Naive B cell (primary cell): ENCODE data around the gene PFAS. TPM values are rescaled to one million over a fixed set of nuclear protein-coding genes. Genes with fewer than 3 reads are reported as not detected.

Experiments used
- ATAC-seq, 2 donors: fragments of 150-1000 bp; cut with Tn5 transposase; 2 replicates each; pipeline ENCODE4 v1.10.0; 2021; ENCODE audit warnings: low read depth in 2 of 2, mild to moderate bottlenecking in 2 of 2, moderate library complexity in 2 of 2
- DNase-seq: peaks from one replicate; pipeline ENCODE4 v3.0.0; 2022
- H3K27ac Mint-ChIP-seq, 6 donors: one replicate each; pipeline ENCODE4 v1.8.0; 2020 to 2022; ENCODE audit warnings: mild to moderate bottlenecking in 6 of 6, mixed read lengths in 6 of 6, moderate library complexity in 5 of 6, inconsistent platforms in 2 of 6
- H3K27me3 Mint-ChIP-seq, 3 donors: one replicate each; pipeline ENCODE4 v1.8.0; 2021 to 2022; ENCODE audit warnings: mixed read lengths in 3 of 3, mild to moderate bottlenecking in 1 of 3
- H3K36me3 Mint-ChIP-seq, 2 donors: one replicate each; pipeline ENCODE4 v1.8.0; 2020 to 2022; ENCODE audit warnings: mixed read lengths in 2 of 2, inconsistent platforms in 1 of 2, mild to moderate bottlenecking in 1 of 2
- H3K4me1 Mint-ChIP-seq, 3 donors: one replicate each; pipeline ENCODE4 v1.8.0; 2020 to 2022; ENCODE audit warnings: mixed read lengths in 3 of 3, inconsistent platforms in 1 of 3, mild to moderate bottlenecking in 1 of 3, moderate library complexity in 1 of 3
- H3K4me3 Mint-ChIP-seq, 8 donors: one replicate each; pipeline ENCODE4 v1.8.0; 2020 to 2022; ENCODE audit warnings: mild to moderate bottlenecking in 8 of 8, mixed read lengths in 8 of 8, moderate library complexity in 8 of 8, inconsistent platforms in 2 of 8
- H3K9me3 Mint-ChIP-seq, 7 donors: one replicate each; pipeline ENCODE4 v1.8.0; 2020 to 2022; ENCODE audit warnings: mixed read lengths in 7 of 7, mild to moderate bottlenecking in 5 of 7, inconsistent platforms in 2 of 7, moderate library complexity in 1 of 7
- polyA plus RNA-seq, 6 donors: library from polyadenylated mRNA; unstranded; fragments of 300-500 nt; fragmentation: Illumina TruSeq; gene quantifications; one replicate each; pipeline ENCODE4 v1.2.3, GENCODE V29; 2021; ENCODE audit warnings: low read depth in 6 of 6

The PFAS gene
- polyA plus RNA-seq, 6 donors from 2014 or later = 11.6 to 29.8 (median 17.9) TPM

DNA sequence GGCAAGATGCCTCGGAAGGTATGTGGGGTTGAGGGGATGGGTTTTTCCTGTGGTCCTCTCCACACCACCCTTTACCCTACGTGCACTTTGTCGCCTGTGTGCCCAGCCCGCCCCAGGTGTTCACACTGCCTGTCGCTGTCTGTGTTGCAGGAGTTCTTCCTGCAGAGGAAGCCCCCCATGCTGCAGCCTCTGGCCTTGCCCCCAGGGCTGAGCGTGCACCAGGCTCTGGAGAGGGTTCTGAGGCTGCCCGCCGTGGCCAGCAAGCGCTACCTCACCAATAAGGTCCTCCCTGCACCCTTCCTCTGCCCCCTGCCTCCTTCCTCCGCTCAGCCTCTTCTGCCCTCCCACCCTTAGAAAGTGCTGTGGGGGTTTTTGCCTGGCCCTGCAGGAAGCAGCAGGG lies 15.2 kb downstream of the PFAS start:
- no peaks in the 10 kb centered on the region for H3K4me1 Mint-ChIP-seq
- no peaks in the 10 kb centered on the region for H3K27me3 Mint-ChIP-seq
- ATAC-seq (no peak), DNase-seq (no peak)
- H3K4me3 Mint-ChIP-seq = no peak overlapping the region
- no peak overlapping the region for H3K27ac Mint-ChIP-seq
- H3K9me3 Mint-ChIP-seq = no peaks in the 10 kb centered on the region
- H3K36me3 Mint-ChIP-seq = peaks cover 13 to 23% of the 10 kb centered on the region in 2 donors

DNA sequence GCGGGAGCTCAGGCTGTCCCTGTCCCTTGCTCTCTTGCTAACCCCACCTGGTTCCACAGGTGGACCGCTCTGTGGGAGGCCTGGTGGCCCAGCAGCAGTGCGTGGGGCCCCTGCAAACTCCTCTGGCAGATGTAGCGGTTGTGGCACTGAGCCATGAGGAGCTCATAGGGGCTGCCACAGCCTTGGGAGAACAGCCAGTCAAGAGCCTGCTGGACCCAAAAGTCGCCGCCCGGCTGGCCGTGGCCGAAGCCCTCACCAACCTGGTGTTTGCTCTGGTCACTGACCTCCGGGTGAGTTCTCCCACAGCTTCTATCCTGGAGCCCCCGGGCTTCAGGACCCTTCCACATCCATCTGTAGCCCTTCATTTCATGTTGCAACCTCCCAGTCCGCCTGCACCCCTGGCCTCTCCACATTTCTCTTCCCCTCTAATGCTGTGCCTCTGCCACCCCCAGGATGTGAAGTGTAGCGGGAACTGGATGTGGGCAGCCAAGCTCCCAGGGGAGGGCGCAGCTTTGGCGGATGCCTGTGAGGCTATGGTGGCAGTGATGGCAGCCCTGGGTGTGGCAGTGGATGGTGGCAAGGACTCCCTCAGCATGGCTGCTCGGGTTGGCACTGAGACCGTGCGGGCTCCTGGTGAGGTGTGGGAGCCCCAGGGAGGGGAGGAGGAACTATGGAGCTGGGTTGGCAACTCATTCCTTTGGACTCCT lies 15.9 kb downstream of the PFAS start:
- no peak for ATAC-seq
- Mint-ChIP-seq H3K27me3 (no peaks in the 10 kb centered on the region), H3K27ac (peak overlapping the region in 1 of 6 donors; percentile 60), H3K9me3 (no peaks in the 10 kb centered on the region), H3K36me3 (peaks cover 13 to 23% of the 10 kb centered on the region in 2 donors), H3K4me3 (no peak overlapping the region), H3K4me1 (no peaks in the 10 kb centered on the region)
- DNase-seq = no peak

DNA sequence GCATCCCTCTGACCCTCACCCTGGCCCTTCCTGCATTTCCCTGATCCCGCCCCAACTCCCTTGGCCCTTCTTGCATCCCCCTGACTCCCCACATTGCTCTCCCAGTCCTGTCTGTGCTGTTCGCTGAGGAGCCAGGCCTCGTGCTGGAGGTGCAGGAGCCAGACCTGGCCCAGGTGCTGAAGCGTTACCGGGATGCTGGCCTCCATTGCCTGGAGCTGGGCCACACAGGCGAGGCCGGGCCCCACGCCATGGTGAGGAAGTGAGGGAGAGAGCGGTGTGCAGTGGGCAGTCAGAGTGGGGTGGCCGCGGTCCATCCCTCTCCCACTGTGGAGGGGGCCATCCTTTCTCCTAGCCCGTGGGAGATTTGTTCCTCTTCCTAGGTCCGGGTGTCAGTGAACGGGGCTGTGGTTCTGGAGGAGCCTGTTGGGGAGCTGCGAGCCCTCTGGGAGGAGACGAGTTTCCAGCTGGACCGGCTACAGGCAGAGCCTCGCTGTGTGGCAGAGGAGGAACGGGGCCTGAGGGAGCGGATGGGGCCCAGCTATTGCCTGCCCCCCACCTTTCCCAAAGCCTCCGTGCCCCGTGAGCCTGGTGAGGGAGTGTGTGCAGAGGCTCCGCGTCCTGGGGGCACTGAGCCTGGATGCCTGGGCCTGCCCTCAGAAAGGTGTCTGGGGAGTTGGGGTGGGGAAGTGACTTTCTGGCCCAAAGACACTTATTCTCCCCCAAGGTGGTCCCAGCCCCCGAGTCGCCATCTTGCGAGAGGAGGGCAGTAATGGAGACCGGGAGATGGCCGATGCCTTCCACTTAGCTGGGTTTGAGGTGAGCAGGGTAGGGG lies 17.8 kb downstream of the PFAS start:
- no peaks in the 10 kb centered on the region for H3K27me3 Mint-ChIP-seq
- peaks cover 0 to 3% (median 0%) of the 10 kb centered on the region in 3 donors for H3K4me1 Mint-ChIP-seq
- ATAC-seq (no peak), DNase-seq (no peak)
- peak overlapping the region in 1 of 6 donors; percentile 69 for H3K27ac Mint-ChIP-seq
- peak overlapping the region in 1 of 8 donors; percentile 63 for H3K4me3 Mint-ChIP-seq
- H3K36me3 Mint-ChIP-seq = peaks cover 8 to 17% of the 10 kb centered on the region in 2 donors
- H3K9me3 Mint-ChIP-seq = no peaks in the 10 kb centered on the region

- Mint-ChIP-seq H3K4me1 (peaks cover 0 to 3% (median 0%) of the 10 kb centered on the region in 3 donors), H3K27ac (no peak overlapping the region), H3K9me3 (no peaks in the 10 kb centered on the region), H3K4me3 (no peak overlapping the region), H3K27me3 (no peaks in the 10 kb centered on the region), H3K36me3 (peaks cover 4 to 17% of the 10 kb centered on the region in 2 donors)
- DNase-seq = no peak
- ATAC-seq = no peak
These were observed 18.5 kb downstream of the PFAS start for GRCh38 chr17:8267480-8268147.

DNA sequence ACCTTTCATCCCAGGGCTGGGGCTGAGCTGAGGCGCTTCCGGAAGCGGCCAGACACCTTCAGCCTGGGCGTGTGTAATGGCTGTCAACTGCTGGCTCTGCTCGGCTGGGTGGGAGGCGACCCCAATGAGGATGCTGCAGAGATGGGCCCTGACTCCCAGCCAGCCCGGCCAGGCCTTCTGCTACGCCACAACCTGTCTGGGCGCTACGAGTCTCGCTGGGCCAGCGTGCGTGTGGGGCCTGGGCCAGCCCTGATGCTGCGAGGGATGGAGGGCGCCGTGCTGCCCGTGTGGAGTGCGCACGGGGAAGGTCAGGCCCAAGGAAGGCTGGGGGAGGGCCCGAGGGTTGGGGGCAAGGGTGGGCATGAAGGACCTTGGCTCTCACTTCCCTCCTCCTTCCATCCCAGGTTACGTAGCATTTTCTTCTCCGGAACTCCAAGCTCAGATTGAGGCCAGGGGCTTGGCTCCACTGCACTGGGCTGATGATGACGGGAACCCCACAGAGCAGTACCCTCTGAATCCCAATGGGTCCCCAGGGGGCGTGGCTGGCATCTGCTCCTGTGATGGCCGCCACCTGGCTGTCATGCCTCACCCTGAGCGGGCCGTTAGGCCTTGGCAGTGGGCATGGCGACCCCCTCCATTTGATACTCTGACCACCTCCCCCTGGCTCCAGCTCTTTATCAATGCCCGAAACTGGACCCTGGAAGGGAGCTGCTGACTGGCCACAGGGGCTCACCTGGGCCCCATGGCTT lies 19.6 kb downstream of the PFAS start:
- ATAC-seq (no peak), DNase-seq (no peak)
- Mint-ChIP-seq H3K4me3 (no peak overlapping the region), H3K27me3 (no peaks in the 10 kb centered on the region), H3K9me3 (no peaks in the 10 kb centered on the region), H3K4me1 (peaks cover 0 to 3% (median 0%) of the 10 kb centered on the region in 3 donors), H3K27ac (no peak overlapping the region), H3K36me3 (peaks cover 2 to 10% of the 10 kb centered on the region in 2 donors)

DNA sequence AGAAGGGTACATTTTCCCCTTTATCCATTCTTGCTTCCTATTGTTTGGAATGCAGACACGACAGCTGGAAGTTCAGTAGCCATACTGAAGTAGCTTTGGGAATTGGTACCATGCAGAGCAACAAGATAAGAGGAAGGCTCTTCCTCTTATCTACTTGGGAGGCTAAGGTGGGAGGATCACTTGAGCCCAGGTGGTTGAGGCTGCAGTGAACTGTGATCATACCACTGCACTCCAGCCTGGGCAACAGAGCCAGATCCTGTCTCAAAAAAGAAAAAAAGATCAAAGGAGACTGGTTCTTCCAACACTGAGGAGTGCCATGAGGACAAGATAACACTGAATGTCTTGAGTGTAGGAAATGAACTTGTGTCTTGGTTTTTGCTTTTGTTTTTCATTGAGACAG lies 23.3 kb downstream of the PFAS start:
- no peak for DNase-seq
- H3K4me1 Mint-ChIP-seq = peaks cover 0 to 8% (median 0%) of the 10 kb centered on the region in 3 donors
- ATAC-seq = no peak
- H3K9me3 Mint-ChIP-seq = no peaks in the 10 kb centered on the region
- no peak overlapping the region for H3K4me3 Mint-ChIP-seq
- no peaks in the 10 kb centered on the region for H3K27me3 Mint-ChIP-seq
- H3K36me3 Mint-ChIP-seq = no peaks in the 10 kb centered on the region
- H3K27ac Mint-ChIP-seq = no peak overlapping the region

DNA sequence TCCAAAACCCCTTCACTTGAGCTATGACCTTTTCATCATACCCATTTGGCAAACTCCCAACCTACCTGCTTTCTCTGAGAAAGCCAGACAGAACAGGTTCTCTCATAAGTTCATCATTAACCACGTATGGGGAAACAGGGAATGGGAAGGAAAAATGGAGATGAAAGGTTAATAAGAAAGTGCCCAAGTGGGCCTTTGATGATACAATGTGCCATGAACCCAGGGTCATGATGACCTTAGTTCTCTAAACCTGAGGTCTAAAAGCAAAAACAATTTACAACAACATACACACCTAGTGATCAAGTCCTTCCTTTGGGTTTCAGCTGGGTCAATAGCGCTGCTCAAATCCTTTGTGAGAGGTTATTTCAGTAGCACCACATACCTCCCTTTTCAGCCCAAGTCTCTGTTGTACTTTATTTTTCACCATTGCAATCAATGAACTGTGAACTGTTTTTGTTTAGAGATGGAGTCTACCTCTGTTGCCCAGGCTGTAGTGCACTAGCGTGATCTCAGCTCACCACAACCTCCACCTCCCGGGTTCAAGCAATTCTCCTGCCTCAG lies 24.9 kb downstream of the PFAS start:
- Mint-ChIP-seq H3K9me3 (no peaks in the 10 kb centered on the region), H3K36me3 (no peaks in the 10 kb centered on the region), H3K4me3 (no peak overlapping the region), H3K4me1 (peaks cover 0 to 8% (median 0%) of the 10 kb centered on the region in 3 donors), H3K27ac (peak overlapping the region in 1 of 6 donors; percentile 19), H3K27me3 (no peaks in the 10 kb centered on the region)
- ATAC-seq = no peak
- DNase-seq = no peak

DNA sequence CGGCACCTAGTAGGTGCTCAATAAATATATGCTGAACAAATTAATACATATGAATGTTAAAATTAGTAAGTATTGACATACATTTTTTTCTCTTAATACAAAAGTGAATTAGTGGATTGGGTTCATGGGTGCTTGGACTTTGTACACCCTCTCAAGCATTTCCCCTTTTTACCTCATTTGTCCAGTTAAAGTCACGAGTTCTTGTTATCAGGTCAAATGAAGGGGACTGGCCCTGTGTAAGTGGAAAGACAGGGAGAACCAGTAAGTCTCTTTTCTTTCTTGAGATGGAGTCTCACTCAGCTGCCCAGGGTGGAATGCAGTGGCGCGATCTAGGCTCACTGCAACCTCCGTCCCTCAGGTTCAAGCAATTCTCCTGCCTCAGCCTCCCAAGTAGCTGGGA lies 25.7 kb downstream of the PFAS start:
- Mint-ChIP-seq H3K4me1 (peaks cover 0 to 8% (median 4%) of the 10 kb centered on the region in 3 donors), H3K36me3 (no peaks in the 10 kb centered on the region), H3K27ac (no peak overlapping the region), H3K9me3 (no peaks in the 10 kb centered on the region), H3K4me3 (no peak overlapping the region), H3K27me3 (no peaks in the 10 kb centered on the region)
- DNase-seq (no peak), ATAC-seq (no peak)

- Mint-ChIP-seq H3K36me3 (no peaks in the 10 kb centered on the region), H3K27ac (peak overlapping the region in 3 of 6 donors; percentile 33 to 73 (median 47)), H3K4me3 (peak overlapping the region in 1 of 8 donors; percentile 78), H3K4me1 (peaks cover 0 to 8% (median 5%) of the 10 kb centered on the region in 3 donors), H3K27me3 (no peaks in the 10 kb centered on the region), H3K9me3 (no peaks in the 10 kb centered on the region)
- no peak for DNase-seq
- no peak for ATAC-seq
These were observed 26.6 kb downstream of the PFAS start for GRCh38 chr17:8275421-8276290.

DNA sequence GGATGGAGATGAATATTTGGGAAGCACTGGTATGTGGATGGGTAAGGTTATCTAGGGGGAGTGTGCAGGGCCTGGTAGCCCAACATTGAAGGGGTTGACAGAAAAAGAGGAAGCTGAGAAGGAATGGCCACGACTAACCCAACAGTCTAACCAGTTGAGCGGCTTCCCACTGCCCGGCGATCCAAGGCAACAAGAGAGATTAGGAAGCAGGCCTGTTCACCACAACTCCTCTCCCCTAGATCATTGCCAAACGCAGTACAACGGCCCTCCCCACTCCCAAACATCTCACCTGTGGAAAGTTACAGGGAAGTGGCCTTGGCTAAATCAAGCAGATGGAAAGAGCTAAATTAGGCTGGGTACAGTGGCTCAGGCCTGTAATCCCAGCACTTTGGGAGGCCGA lies 28.2 kb downstream of the PFAS start:
- Mint-ChIP-seq H3K27me3 (no peaks in the 10 kb centered on the region), H3K4me3 (no peak overlapping the region), H3K27ac (peak overlapping the region in 1 of 6 donors; percentile 90), H3K9me3 (no peaks in the 10 kb centered on the region), H3K4me1 (peaks cover 0 to 5% (median 4%) of the 10 kb centered on the region in 3 donors), H3K36me3 (no peaks in the 10 kb centered on the region)
- ATAC-seq = no peak
- DNase-seq = no peak

- ATAC-seq (no peak), DNase-seq (no peak)
- Mint-ChIP-seq H3K4me3 (no peak overlapping the region), H3K36me3 (no peaks in the 10 kb centered on the region), H3K9me3 (no peaks in the 10 kb centered on the region), H3K27ac (peak overlapping the region in 1 of 6 donors; percentile 95), H3K4me1 (peaks cover 12 to 20% (median 20%) of the 10 kb centered on the region in 3 donors), H3K27me3 (no peaks in the 10 kb centered on the region)
These were observed 33.3 kb downstream of the PFAS start for GRCh38 chr17:8282345-8282744.

- no peak for DNase-seq
- Mint-ChIP-seq H3K9me3 (no peaks in the 10 kb centered on the region), H3K27me3 (no peaks in the 10 kb centered on the region), H3K27ac (no peak overlapping the region), H3K4me3 (no peak overlapping the region), H3K4me1 (peaks cover 12 to 31% (median 30%) of the 10 kb centered on the region in 3 donors), H3K36me3 (no peaks in the 10 kb centered on the region)
- no peak for ATAC-seq
These were observed 34.3 kb downstream of the PFAS start for GRCh38 chr17:8283356-8283755.
